Measurements from ENCODE around the gene MAP2K2. TPM values are rescaled to one million over a fixed set of nuclear protein-coding genes. Genes with fewer than 3 reads are reported as not detected.

The MAP2K2 gene
- total and polyA plus RNA-seq, 9 of the 15 experiments (the other 6 are each of a cell fraction or from before 2014, with no cell fraction given), result 1.0 to 151 (median 58.3) TPM

DNA sequence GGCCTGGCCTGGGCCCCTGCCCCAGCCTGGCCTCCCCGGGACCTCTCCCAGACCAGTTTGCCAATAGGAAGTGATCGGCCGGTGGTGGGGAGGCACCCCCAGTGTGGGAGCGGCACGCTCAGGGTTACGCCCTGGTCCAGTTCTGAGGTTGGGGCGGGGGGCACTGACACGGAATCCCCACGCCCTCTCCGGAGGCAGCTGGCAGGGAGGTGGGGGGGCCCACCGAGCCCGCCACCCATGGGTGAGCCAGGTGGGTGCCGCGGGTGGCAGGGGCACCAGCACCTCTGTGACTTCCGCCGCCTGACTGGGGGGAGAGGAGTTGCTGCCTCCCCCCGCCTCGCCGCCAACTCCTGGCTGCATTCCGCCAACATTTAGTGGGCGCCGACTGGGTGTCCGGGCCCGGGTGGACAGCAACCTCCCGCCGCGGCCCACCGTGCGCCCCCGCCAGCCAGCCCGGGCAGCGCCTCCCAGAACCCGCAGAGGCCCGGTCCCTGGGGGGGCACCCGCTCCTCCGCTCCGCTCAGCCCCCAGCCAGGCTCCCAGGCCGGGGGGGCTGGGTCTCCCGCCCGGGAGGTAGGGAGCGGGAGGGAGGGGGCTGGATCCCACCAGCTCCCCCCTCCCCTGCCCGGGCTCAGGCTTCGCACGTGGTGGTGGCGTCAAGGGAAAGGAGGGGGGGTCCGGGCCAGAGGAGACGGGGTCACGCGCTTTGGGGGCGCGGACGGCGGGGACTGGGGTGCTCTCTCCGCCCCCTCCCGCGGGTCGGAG, 59.2 kb downstream of the MAP2K2 start (continued):
- TF ChIP-seq POLR2G (IDR thresholded peaks at IDR 0.05; ENCODE audit: low read depth, low read length) (peak; percentile 71), ZNF224 (CRISPR knock-in tag; IDR thresholded peaks at IDR 0.05) (0 out of 2 replicates have a peak, but pooled peaks have one; percentile 69), FOS (IDR thresholded peaks at IDR 0.05; ENCODE audit: extremely low read depth, insufficient read length) (no peak), HMG20B (CRISPR knock-in tag; IDR thresholded peaks at IDR 0.05) (no peak), BHLHE40 (IDR thresholded peaks at IDR 0.05; ENCODE audit: low read length) (peak; percentile 40; the same call in 1 of the 2 replicates), ETV6 (IDR thresholded peaks at IDR 0.05; ENCODE audit: borderline replicate concordance in 1 of 2, low read depth in 2 of 2, low read length in 1 of 2) (no peak), ETV6 (CRISPR knock-in tag; IDR thresholded peaks at IDR 0.05; ENCODE audit: borderline replicate concordance) (peak; percentile 49; the same call in 1 of the 2 replicates), RBBP5 (IDR thresholded peaks at IDR 0.05; ENCODE audit: borderline replicate concordance, insufficient read depth, low read length, poor library complexity, severe bottlenecking) (peak; percentile 59), SAFB2 (IDR thresholded peaks at IDR 0.05; ENCODE audit: borderline replicate concordance, low read depth, low read length, severe bottlenecking) (no peak), FUS (optimal IDR thresholded peaks at IDR 0.05; ENCODE audit: low read depth, low read length) (peak; percentile 15), YBX1 (IDR thresholded peaks at IDR 0.05) (no peak), HNRNPLL (IDR thresholded peaks at IDR 0.05; ENCODE audit: low read depth, low read length, poor library complexity, severe bottlenecking) (peak; percentile 23), SNIP1 (IDR thresholded peaks at IDR 0.05; ENCODE audit: low read depth) (no peak), NEUROD1 (IDR thresholded peaks at IDR 0.05; ENCODE audit: borderline replicate concordance, low read depth, low read length, partially characterized antibody) (no peak), PCBP2 (IDR thresholded peaks at IDR 0.05; ENCODE audit: low read depth, low read length, poor library complexity, severe bottlenecking) (peak; percentile 13), ZC3H8 (IDR thresholded peaks at IDR 0.05) (no peak), ZNF316 (IDR thresholded peaks at IDR 0.05) (no peak), POLR2AphosphoS5 (IDR thresholded peaks at IDR 0.05; ENCODE audit: control insufficient read depth, insufficient read depth, low read depth, low read length) (no peak)
- TF ChIP-seq, protein P1, sequence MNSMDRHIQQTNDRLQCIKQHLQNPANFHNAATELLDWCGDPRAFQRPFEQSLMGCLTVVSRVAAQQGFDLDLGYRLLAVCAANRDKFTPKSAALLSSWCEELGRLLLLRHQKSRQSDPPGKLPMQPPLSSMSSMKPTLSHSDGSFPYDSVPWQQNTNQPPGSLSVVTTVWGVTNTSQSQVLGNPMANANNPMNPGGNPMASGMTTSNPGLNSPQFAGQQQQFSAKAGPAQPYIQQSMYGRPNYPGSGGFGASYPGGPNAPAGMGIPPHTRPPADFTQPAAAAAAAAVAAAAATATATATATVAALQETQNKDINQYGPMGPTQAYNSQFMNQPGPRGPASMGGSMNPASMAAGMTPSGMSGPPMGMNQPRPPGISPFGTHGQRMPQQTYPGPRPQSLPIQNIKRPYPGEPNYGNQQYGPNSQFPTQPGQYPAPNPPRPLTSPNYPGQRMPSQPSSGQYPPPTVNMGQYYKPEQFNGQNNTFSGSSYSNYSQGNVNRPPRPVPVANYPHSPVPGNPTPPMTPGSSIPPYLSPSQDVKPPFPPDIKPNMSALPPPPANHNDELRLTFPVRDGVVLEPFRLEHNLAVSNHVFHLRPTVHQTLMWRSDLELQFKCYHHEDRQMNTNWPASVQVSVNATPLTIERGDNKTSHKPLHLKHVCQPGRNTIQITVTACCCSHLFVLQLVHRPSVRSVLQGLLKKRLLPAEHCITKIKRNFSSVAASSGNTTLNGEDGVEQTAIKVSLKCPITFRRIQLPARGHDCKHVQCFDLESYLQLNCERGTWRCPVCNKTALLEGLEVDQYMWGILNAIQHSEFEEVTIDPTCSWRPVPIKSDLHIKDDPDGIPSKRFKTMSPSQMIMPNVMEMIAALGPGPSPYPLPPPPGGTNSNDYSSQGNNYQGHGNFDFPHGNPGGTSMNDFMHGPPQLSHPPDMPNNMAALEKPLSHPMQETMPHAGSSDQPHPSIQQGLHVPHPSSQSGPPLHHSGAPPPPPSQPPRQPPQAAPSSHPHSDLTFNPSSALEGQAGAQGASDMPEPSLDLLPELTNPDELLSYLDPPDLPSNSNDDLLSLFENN (IDR thresholded peaks at IDR 0.05; ENCODE audit: low read depth in 2 of 2, low read length in 2 of 2), result no peak
- TF ChIP-seq, protein P2, sequence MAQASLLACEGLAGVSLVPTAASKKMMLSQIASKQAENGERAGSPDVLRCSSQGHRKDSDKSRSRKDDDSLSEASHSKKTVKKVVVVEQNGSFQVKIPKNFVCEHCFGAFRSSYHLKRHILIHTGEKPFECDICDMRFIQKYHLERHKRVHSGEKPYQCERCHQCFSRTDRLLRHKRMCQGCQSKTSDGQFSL (CRISPR knock-in tag; IDR thresholded peaks at IDR 0.05), result peak; percentile 80
- TF ChIP-seq, protein P2 (tag; IDR thresholded peaks at IDR 0.05), result no peak
- TF ChIP-seq, protein P3, sequence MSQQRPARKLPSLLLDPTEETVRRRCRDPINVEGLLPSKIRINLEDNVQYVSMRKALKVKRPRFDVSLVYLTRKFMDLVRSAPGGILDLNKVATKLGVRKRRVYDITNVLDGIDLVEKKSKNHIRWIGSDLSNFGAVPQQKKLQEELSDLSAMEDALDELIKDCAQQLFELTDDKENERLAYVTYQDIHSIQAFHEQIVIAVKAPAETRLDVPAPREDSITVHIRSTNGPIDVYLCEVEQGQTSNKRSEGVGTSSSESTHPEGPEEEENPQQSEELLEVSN (IDR thresholded peaks at IDR 0.05; ENCODE audit: borderline replicate concordance in 1 of 2, extremely low read depth in 1 of 2, insufficient read depth in 1 of 2, insufficient read length in 1 of 2, low read depth in 1 of 2, low read length in 1 of 2, poor library complexity in 1 of 2, severe bottlenecking in 1 of 2), result peak in 1 of 2 experiments; percentile 74
